Measurements from ENCODE around the gene ANKRD17. TPM values are rescaled to one million over a fixed set of nuclear protein-coding genes. Genes with fewer than 3 reads are reported as not detected.

The ANKRD17 gene
- total RNA-seq, 1 experiment from 2014 or later: 66.8 TPM

GRCh38 chr4:73272816-73273215 is 14.2 kb upstream of the ANKRD17 start:
- no peaks in the 10 kb centered on the region for H3K9me3 Mint-ChIP-seq (ENCODE audit: unreplicated experiment)
- ChIA-PET CTCF (no interaction called here), POLR2A (no interaction called here)
- DNase-seq: no peak
- H3K4me3 ChIP-seq (ENCODE audit: low read depth, low read length): no peak overlapping the region
- 0 out of 2 replicates have a peak, but pooled peaks cover 3% of the 10 kb centered on the region for H3K9me3 ChIP-seq
- no peaks in the 10 kb centered on the region for H3K36me3 Mint-ChIP-seq (ENCODE audit: insufficient read depth, unreplicated experiment)
- no peaks in the 10 kb centered on the region for H3K27me3 Mint-ChIP-seq (ENCODE audit: insufficient read depth, unreplicated experiment)
- no peaks in the 10 kb centered on the region for H3K36me3 ChIP-seq (ENCODE audit: control insufficient read depth, insufficient read depth, low read length)
- intact Hi-C loops (cut with micrococcal nuclease; ENCODE audit: unreplicated experiment): no loop called here
- H3K27me3 ChIP-seq (replicated peaks; ENCODE audit: control insufficient read depth, insufficient read depth, low read length): no peaks in the 10 kb centered on the region
- no peak overlapping the region for H3K4me3 Mint-ChIP-seq (ENCODE audit: unreplicated experiment)
- H3K4me1 Mint-ChIP-seq (ENCODE audit: low read depth, unreplicated experiment): peaks cover 21% of the 10 kb centered on the region
- H3K4me1 ChIP-seq: peaks cover 4% of the 10 kb centered on the region; the same call in 1 of the 2 replicates
- H3K27ac Mint-ChIP-seq (ENCODE audit: unreplicated experiment): no peak overlapping the region
- no TSS peak for BruUV-seq (replicated peaks)
- TF ChIP-seq CTCF (IDR thresholded peaks at IDR 0.05; ENCODE audit: insufficient read depth in 1 of 2, low read depth in 1 of 2, low read length in 1 of 2, severe bottlenecking in 1 of 2, unreplicated experiment in 1 of 2): no peak

GRCh38 chr4:73267050-73267449 is 8.5 kb upstream of the ANKRD17 start:
- H3K4me1 ChIP-seq: no peaks in the 10 kb centered on the region
- POLR2A ChIA-PET: no interaction called here
- H3K4me3 ChIP-seq (ENCODE audit: low read depth, low read length): no peak overlapping the region
- H3K36me3 ChIP-seq (ENCODE audit: control insufficient read depth, insufficient read depth, low read length): no peaks in the 10 kb centered on the region; the same call in 1 of the 2 replicates
- no peaks in the 10 kb centered on the region for H3K27me3 ChIP-seq (replicated peaks; ENCODE audit: control insufficient read depth, insufficient read depth, low read length)
- no peak for TF ChIP-seq CTCF (IDR thresholded peaks at IDR 0.05; ENCODE audit: insufficient read depth in 1 of 2, low read depth in 1 of 2, low read length in 1 of 2, severe bottlenecking in 1 of 2, unreplicated experiment in 1 of 2)
- H3K27me3 Mint-ChIP-seq (ENCODE audit: insufficient read depth, unreplicated experiment): no peaks in the 10 kb centered on the region
- intact Hi-C loops (cut with micrococcal nuclease; ENCODE audit: unreplicated experiment): no loop called here
- H3K9me3 ChIP-seq: 0 out of 2 replicates have a peak, but pooled peaks cover 3% of the 10 kb centered on the region
- H3K27ac Mint-ChIP-seq (ENCODE audit: unreplicated experiment): no peak overlapping the region
- no TSS peak for BruUV-seq (replicated peaks)
- no peak for DNase-seq
- no peaks in the 10 kb centered on the region for H3K36me3 Mint-ChIP-seq (ENCODE audit: insufficient read depth, unreplicated experiment)
- no peak overlapping the region for H3K4me3 Mint-ChIP-seq (ENCODE audit: unreplicated experiment)
- H3K9me3 Mint-ChIP-seq (ENCODE audit: unreplicated experiment): no peaks in the 10 kb centered on the region
- CTCF ChIA-PET: no interaction called here
- no peaks in the 10 kb centered on the region for H3K4me1 Mint-ChIP-seq (ENCODE audit: low read depth, unreplicated experiment)

DNA sequence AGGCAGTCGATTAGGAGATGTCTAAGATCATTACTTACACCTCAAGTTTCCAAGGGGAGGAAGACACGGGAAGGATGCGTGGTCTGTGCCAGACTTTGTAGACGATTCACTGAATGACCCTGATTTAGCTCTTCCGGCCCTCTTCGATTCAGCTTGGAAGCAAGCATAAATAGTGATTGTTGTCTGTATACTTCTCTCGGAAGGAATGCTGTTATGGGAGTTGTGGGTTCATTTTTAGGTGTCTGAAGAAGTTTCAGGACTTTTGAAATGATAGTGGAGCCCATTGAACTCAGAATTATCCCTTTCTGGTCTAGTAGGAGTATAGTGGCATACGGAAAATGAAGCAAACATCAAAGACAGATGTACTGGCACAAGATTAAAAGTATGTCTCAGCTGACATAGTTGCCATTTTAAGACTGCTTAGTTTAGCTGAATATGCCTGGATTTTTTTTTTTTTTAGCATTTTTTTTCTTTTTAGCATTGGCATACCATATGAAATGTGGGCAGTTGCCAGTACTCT is 1.0 kb upstream of the ANKRD17 start:
- ChIA-PET CTCF (no interaction called here), POLR2A (interaction anchor here (1.6 to 2.9 kb wide), 2 partner anchors 15 to 156 kb away, joined by 12 to 15 read pairs; no protein-coding TSS in a partner anchor)
- H3K4me1 ChIP-seq: peaks cover 14% of the 10 kb centered on the region; the same call in 1 of the 2 replicates
- no peak for TF ChIP-seq CTCF (IDR thresholded peaks at IDR 0.05; ENCODE audit: insufficient read depth in 1 of 2, low read depth in 1 of 2, low read length in 1 of 2, severe bottlenecking in 1 of 2, unreplicated experiment in 1 of 2)
- Mint-ChIP-seq H3K27ac (ENCODE audit: unreplicated experiment) (peak overlapping the region; percentile 100), H3K27me3 (ENCODE audit: insufficient read depth, unreplicated experiment) (no peaks in the 10 kb centered on the region), H3K4me3 (ENCODE audit: unreplicated experiment) (peak overlapping the region; percentile 85), H3K4me1 (ENCODE audit: low read depth, unreplicated experiment) (peaks cover 14% of the 10 kb centered on the region), H3K36me3 (ENCODE audit: insufficient read depth, unreplicated experiment) (peaks cover 27% of the 10 kb centered on the region), H3K9me3 (ENCODE audit: unreplicated experiment) (no peaks in the 10 kb centered on the region)
- no peaks in the 10 kb centered on the region for H3K27me3 ChIP-seq (replicated peaks; ENCODE audit: control insufficient read depth, insufficient read depth, low read length)
- no peaks in the 10 kb centered on the region; the same call in 1 of the 2 replicates for H3K36me3 ChIP-seq (ENCODE audit: control insufficient read depth, insufficient read depth, low read length)
- peak overlapping the region; percentile 97 for H3K4me3 ChIP-seq (ENCODE audit: low read depth, low read length)
- no peaks in the 10 kb centered on the region for H3K9me3 ChIP-seq
- BruUV-seq (replicated peaks): TSS peak; percentile 73
- peak in 1 of 2 experiments; percentile 10 for DNase-seq
- intact Hi-C loops (cut with micrococcal nuclease; ENCODE audit: unreplicated experiment): loop anchor here (1.0 kb wide), 2 partner anchors 49 to 190 kb away; partner anchors contain the start of gene COX18

All from Caco-2 (cell line).